ENCODE results near the gene TMEM63A.

DNA sequence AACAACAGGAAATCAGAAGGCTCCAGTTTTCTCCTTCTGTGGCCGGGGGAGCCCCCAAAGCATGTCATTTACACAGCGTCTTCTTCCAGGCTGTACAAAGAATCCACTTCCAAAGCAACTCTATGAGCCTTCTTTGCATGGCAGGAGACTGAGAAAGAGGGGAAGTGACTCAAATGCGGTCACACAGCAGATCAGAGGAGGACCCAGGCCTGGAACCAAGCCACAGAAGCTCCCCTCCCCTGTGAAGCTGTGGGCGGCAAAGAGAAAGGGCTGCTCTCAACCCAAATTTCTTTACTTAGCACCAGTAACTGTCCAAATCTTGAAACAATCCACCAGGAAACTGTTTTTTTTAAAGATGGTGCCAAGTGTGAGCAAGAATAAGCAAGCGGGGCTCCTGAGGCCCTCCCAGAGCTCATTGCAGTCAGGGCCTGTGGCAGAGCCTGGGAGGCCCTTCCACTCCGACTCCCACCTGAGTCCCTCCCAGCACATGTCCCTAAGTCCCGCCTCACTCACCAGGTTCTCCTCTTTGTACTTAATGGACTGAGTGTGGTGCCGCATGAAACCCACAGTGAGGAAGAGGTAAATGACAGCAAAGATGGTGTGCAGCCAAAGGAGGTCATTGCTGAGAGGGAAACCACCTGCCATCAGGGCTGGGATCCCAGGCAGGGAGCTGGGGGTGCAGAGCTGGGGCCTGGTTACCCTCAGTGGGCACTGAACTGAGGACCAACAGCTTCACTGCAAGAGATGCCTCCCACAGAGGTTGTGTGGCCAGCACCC is 15.9 kb downstream of the TMEM63A start:
- TF ChIP-seq, protein P1, sequence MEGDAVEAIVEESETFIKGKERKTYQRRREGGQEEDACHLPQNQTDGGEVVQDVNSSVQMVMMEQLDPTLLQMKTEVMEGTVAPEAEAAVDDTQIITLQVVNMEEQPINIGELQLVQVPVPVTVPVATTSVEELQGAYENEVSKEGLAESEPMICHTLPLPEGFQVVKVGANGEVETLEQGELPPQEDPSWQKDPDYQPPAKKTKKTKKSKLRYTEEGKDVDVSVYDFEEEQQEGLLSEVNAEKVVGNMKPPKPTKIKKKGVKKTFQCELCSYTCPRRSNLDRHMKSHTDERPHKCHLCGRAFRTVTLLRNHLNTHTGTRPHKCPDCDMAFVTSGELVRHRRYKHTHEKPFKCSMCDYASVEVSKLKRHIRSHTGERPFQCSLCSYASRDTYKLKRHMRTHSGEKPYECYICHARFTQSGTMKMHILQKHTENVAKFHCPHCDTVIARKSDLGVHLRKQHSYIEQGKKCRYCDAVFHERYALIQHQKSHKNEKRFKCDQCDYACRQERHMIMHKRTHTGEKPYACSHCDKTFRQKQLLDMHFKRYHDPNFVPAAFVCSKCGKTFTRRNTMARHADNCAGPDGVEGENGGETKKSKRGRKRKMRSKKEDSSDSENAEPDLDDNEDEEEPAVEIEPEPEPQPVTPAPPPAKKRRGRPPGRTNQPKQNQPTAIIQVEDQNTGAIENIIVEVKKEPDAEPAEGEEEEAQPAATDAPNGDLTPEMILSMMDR (IDR thresholded peaks at IDR 0.05 in 2 of 3, conservative IDR thresholded peaks at IDR 0.05 in 1 of 3; ENCODE audit: control insufficient read depth in 2 of 3, extremely low read depth in 1 of 3, insufficient read depth in 1 of 3, low read depth in 3 of 3, low read length in 3 of 3): no peak
- TF ChIP-seq, protein P2, sequence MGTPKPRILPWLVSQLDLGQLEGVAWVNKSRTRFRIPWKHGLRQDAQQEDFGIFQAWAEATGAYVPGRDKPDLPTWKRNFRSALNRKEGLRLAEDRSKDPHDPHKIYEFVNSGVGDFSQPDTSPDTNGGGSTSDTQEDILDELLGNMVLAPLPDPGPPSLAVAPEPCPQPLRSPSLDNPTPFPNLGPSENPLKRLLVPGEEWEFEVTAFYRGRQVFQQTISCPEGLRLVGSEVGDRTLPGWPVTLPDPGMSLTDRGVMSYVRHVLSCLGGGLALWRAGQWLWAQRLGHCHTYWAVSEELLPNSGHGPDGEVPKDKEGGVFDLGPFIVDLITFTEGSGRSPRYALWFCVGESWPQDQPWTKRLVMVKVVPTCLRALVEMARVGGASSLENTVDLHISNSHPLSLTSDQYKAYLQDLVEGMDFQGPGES (IDR thresholded peaks at IDR 0.05): no peak
- TF ChIP-seq CBX5 (IDR thresholded peaks at IDR 0.05; ENCODE audit: low read depth) (no peak), ATF7 (IDR thresholded peaks at IDR 0.05; ENCODE audit: low read depth) (no peak), GABPA (IDR thresholded peaks at IDR 0.05; ENCODE audit: low read depth) (no peak), BCL11A (IDR thresholded peaks at IDR 0.05; ENCODE audit: low read depth, low read length) (no peak), POLR2AphosphoS5 (IDR thresholded peaks at IDR 0.05; ENCODE audit: low read length) (no peak), SMARCA5 (IDR thresholded peaks at IDR 0.05) (no peak), POLR2A (IDR thresholded peaks at IDR 0.05; ENCODE audit: low read depth, low read length) (no peak), SIN3A (IDR thresholded peaks at IDR 0.05; ENCODE audit: low read depth, low read length) (no peak), EZH2 (IDR thresholded peaks at IDR 0.05; ENCODE audit: borderline replicate concordance, control insufficient read depth, low read depth, low read length) (no peak), MTA3 (IDR thresholded peaks at IDR 0.05; ENCODE audit: borderline replicate concordance, low read length) (no peak), EGR1 (IDR thresholded peaks at IDR 0.05; ENCODE audit: borderline replicate concordance in 1 of 2, low read depth in 2 of 2, low read length in 2 of 2) (0 out of 3 replicates have a peak, but pooled peaks of 1 of the 2 experiments have one; percentile 12)
- TF ChIP-seq, protein P3, sequence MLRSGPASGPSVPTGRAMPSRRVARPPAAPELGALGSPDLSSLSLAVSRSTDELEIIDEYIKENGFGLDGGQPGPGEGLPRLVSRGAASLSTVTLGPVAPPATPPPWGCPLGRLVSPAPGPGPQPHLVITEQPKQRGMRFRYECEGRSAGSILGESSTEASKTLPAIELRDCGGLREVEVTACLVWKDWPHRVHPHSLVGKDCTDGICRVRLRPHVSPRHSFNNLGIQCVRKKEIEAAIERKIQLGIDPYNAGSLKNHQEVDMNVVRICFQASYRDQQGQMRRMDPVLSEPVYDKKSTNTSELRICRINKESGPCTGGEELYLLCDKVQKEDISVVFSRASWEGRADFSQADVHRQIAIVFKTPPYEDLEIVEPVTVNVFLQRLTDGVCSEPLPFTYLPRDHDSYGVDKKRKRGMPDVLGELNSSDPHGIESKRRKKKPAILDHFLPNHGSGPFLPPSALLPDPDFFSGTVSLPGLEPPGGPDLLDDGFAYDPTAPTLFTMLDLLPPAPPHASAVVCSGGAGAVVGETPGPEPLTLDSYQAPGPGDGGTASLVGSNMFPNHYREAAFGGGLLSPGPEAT (IDR thresholded peaks at IDR 0.05; ENCODE audit: low read depth): no peak
